A549 (cell line): Measurements from ENCODE around the gene PABPC3. TPM values are rescaled to one million over a fixed set of nuclear protein-coding genes. Genes with fewer than 3 reads are reported as not detected.

Experiments
- ATAC-seq, 2 experiments: fragments of 200-7000 bp in 1 of 2; fragments of >200 bp in 1 of 2; cut with Nextera tagmentation in 1 of 2; cut with Tn5 transposase in 1 of 2; 3 replicates each; pipeline versions ENCODE4 v1.8.0 to v1.9.1; 2018 to 2020; ENCODE audit warnings: mild to moderate bottlenecking in 1 of 2, moderate library complexity in 1 of 2
- CTCF ChIA-PET: fragments of 300-600 bp; sonication (Branson Sonifier 250); formaldehyde crosslinking; extraction: SDS; loops from one replicate; lab custom pipeline; 2021; ENCODE audit warnings: antibody characterized with exemption, inconsistent platforms; lab: Yijun Ruan, JAX
- POLR2A ChIA-PET: fragments of 350-600 bp; formaldehyde crosslinking; extraction: SDS; loops from one replicate; lab custom pipeline; 2021; ENCODE audit warnings: antibody characterized with exemption, inconsistent platforms; lab: Yijun Ruan, JAX
- DNase-seq, 2 experiments: peaks; one replicate each; pipeline versions ENCODE4 v3.0.0 to v3.0.0-alpha.2; 2011 to 2016; ENCODE audit warnings: low read depth in 1 of 2, low spot score in 1 of 2
- FAIRE-seq: peaks from 2 replicates; lab custom pipeline; 2011; peaks lifted over from hg19 to GRCh38; lab: Jason Lieb, UNC
- H3K27ac ChIP-seq, 2 experiments: fragments of >200 bp; sonication (Bioruptor Twin); formaldehyde crosslinking; 3 replicates each; pipeline ENCODE4 v1.5.1; 2016 to 2017
- H3K4me1 ChIP-seq: fragments of >200 bp; sonication (Bioruptor Twin); formaldehyde crosslinking; 3 replicates; pipeline ENCODE4 v1.6.1; 2016
- H3K4me2 ChIP-seq: fragments of >200 bp; sonication (Bioruptor Twin); formaldehyde crosslinking; 3 replicates; pipeline ENCODE4 v1.6.1; 2016
- H3K4me3 ChIP-seq: fragments of >200 bp; sonication (Bioruptor Twin); formaldehyde crosslinking; 3 replicates; pipeline ENCODE4 v1.5.1; 2016
- H3K9me3 ChIP-seq: fragments of >200 bp; sonication (Bioruptor Twin); formaldehyde crosslinking; 3 replicates; pipeline ENCODE4 v1.6.1; 2016
- CBX2 ChIP-seq: fragments of 200-600 bp; sonication (generic); IDR thresholded peaks from 2 replicates; pipeline ENCODE4 v1.6.1; 2016; ENCODE audit warnings: low read depth, mild to moderate bottlenecking, borderline replicate concordance
- CEBPB ChIP-seq, 2 experiments: fragments of >200 bp in 1 of 2; sonication (Bioruptor Twin) in 1 of 2; formaldehyde crosslinking in 1 of 2; IDR thresholded peaks; 2 replicates each; pipeline ENCODE4 v1.6.1; 2012 to 2016
- NFE2L2 ChIP-seq: fragments of 150-350 bp; conservative IDR thresholded peaks from 2 replicates; pipeline ENCODE4 v1.6.1; 2014; ENCODE audit warnings: low read length
- NR3C1 ChIP-seq: fragments of >200 bp; sonication (Bioruptor Twin); formaldehyde crosslinking; IDR thresholded peaks from 3 replicates; pipeline ENCODE4 v1.6.1; 2017
- POLR2A ChIP-seq: IDR thresholded peaks from 2 replicates; pipeline ENCODE4 v1.6.1; 2012; ENCODE audit warnings: mild to moderate bottlenecking, low read length
- RARB ChIP-seq: fragments of 250-450 bp; sonication (Bioruptor Pico); IDR thresholded peaks from 2 replicates; pipeline ENCODE4 v1.8.0; 2021; ENCODE audit warnings: mild to moderate bottlenecking, moderate library complexity
- RNF2 ChIP-seq: fragments of 200-600 bp; sonication (generic); IDR thresholded peaks from 2 replicates; pipeline ENCODE4 v1.6.1; 2016; ENCODE audit warnings: low read depth, mild to moderate bottlenecking, antibody characterized with exemption, moderate library complexity, borderline replicate concordance
- WGBS: methylation state at CpG from one replicate; pipeline ENCODE4 v1.1.6; 2017; ENCODE audit errors: missing lambda C conversion rate; 5-methylcytosine and 5-hydroxymethylcytosine counted together
- polyA plus RNA-seq, 4 experiments: library from polyadenylated mRNA; depleted of rRNA in 3 of 4; stranded (reverse); fragments of >200 nt; fragmentation: RNase III in 1 of 4; extraction: RNeasy Plus Mini Kit Qiagen cat#74134 plus additional on column Dnase treatment in 1 of 4; gene quantifications; 2 replicates in 3 of 4; 3 replicates in 1 of 4; pipeline ENCODE4 v1.2.3, GENCODE V29; 2011 to 2017
- small RNA-seq, 6 experiments: library from RNA; depleted of rRNA; stranded (forward); fragments of <200 nt; gene quantifications; one replicate each; pipeline ENCODE3, GENCODE V24; 2012
- TF ChIP-seq, protein P1 (sequence below): IDR thresholded peaks from 2 replicates; pipeline ENCODE4 v1.6.1; 2012; ENCODE audit warnings: low read depth, borderline replicate concordance

The PABPC3 gene
- polyA plus RNA-seq, 2 of the 4 experiments (the other 2 are of a cell fraction) = 0.22 to 0.39 TPM

DNA sequence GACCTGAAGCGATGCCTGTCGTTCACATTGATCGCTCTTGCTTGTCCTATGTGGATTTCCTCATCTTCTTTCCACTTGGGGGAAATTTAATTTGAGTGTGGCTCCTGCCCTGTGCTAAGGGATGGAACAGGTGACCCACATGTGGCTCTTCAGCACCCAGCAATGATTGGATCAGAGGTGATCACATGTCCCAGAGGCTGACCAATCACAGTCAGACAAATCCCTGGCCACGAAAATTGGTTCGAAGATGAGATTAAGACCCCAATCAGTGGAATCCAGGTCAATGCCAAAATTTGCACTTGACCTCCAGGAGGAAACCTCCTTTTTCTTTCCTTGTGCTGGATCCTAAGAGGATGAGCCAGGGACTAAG lies 52.5 kb downstream of the PABPC3 start:
- Histone ChIP-seq H3K9me3 (no peaks in the 10 kb centered on the region), H3K27ac (no peak overlapping the region), H3K4me1 (no peaks in the 10 kb centered on the region), H3K4me3 (no peak overlapping the region), H3K4me2 (no peak overlapping the region)
- no peak for FAIRE-seq
- no peak for ATAC-seq
- no peak for DNase-seq
- ChIA-PET CTCF (no interaction called here), POLR2A (no interaction called here)
- WGBS = 50% methylated on average over 5 of the region's 5 CpGs
- no peak for TF ChIP-seq POLR2A
- TF ChIP-seq CBX2 = no peak
- TF ChIP-seq NFE2L2 = no peak
- TF ChIP-seq RNF2 = no peak
- TF ChIP-seq CEBPB (IDR thresholded peaks at IDR 0.05) = no peak
- no peak for TF ChIP-seq RARB (CRISPR knock-in tag)
- TF ChIP-seq, protein P1, sequence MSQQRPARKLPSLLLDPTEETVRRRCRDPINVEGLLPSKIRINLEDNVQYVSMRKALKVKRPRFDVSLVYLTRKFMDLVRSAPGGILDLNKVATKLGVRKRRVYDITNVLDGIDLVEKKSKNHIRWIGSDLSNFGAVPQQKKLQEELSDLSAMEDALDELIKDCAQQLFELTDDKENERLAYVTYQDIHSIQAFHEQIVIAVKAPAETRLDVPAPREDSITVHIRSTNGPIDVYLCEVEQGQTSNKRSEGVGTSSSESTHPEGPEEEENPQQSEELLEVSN = no peak
- TF ChIP-seq NR3C1 = no peak

Small RNA genes within 50 kb of the gene (small RNA-seq; reads per million reads assigned to genes)
- 0 reads per million in 6 experiments for gene AL359757.2

Other genes with a start within 250 kb of the PABPC3 start
- gene AMER2, start 76.2 kb downstream of the PABPC3 start, polyA plus RNA-seq (2011; rRNA removed) = not detected in 2 replicates
- not detected in 3 replicates for gene AMER2, start 76.2 kb downstream of the PABPC3 start, polyA plus RNA-seq (2017; fragmentation: RNase III; extraction: RNeasy Plus Mini Kit Qiagen cat#74134 plus additional on column Dnase treatment)
- 15.1 and 22.4 TPM in 2 replicates for gene MTMR6, start 191.4 kb downstream of the PABPC3 start, polyA plus RNA-seq (2011; rRNA removed)
- gene MTMR6, start 191.4 kb downstream of the PABPC3 start, polyA plus RNA-seq (2017; fragmentation: RNase III; extraction: RNeasy Plus Mini Kit Qiagen cat#74134 plus additional on column Dnase treatment) = 8.7 to 9.1 TPM (median 8.8 TPM) in 3 replicates
- gene NUP58, start 205.5 kb downstream of the PABPC3 start, polyA plus RNA-seq (2011; rRNA removed) = 46.4 and 55.6 TPM in 2 replicates
- gene NUP58, start 205.5 kb downstream of the PABPC3 start, polyA plus RNA-seq (2017; fragmentation: RNase III; extraction: RNeasy Plus Mini Kit Qiagen cat#74134 plus additional on column Dnase treatment) = 19.6 to 20.1 TPM (median 20.0 TPM) in 3 replicates